Colonic mucosa (tissue), 4 donors: Measurements from ENCODE around the gene SLC17A4. TPM values are rescaled to one million over a fixed set of nuclear protein-coding genes. Genes with fewer than 3 reads are reported as not detected.

Source experiments
- DNase-seq: peaks from one replicate; pipeline ENCODE4 v3.0.0-alpha.2; 2020
- H3K27ac ChIP-seq: fragments of 200-600 bp; one replicate; pipeline ENCODE4 v1.8.0; 2021
- H3K27me3 ChIP-seq: fragments of 200-600 bp; one replicate; pipeline ENCODE4 v1.8.0; 2021
- H3K36me3 ChIP-seq: fragments of 200-600 bp; one replicate; pipeline ENCODE4 v1.8.0; 2021
- H3K4me1 ChIP-seq: fragments of 200-600 bp; one replicate; pipeline ENCODE4 v1.8.0; 2021; ENCODE audit warnings: mild to moderate bottlenecking
- H3K4me3 ChIP-seq: fragments of 200-600 bp; one replicate; pipeline ENCODE4 v1.8.0; 2021
- H3K9ac ChIP-seq, 2 donors: one replicate each; pipeline ENCODE4 v1.7.0; 2013; ENCODE audit warnings: control low read depth in 2 of 2, low read depth in 2 of 2, low read length in 2 of 2
- H3K9me3 ChIP-seq: fragments of 200-600 bp; one replicate; pipeline ENCODE4 v1.8.0; 2021
- CTCF ChIP-seq: fragments of 200-600 bp; IDR thresholded peaks from one replicate; pipeline ENCODE4 v1.8.0; 2022; ENCODE audit warnings: antibody characterized with exemption, mild to moderate bottlenecking
- intact Hi-C: fragments of 100-400 bp; cut with DNase I; formaldehyde crosslinking; loops from one replicate; pipeline ENCODE4 v1.14.1; 2022
- total RNA-seq, 2 donors: library from RNA; stranded (reverse); fragmentation: NEBNext Ultra II Directional in 1 of 2; extraction: Animal tissue kit (Norgen Biotek cat#: 25700) in 1 of 2; gene quantifications; one replicate each; pipeline ENCODE4 v1.2.1, GENCODE V29; 2021
- donor health status: healthy.
- donor health status: DM: no; HTN: no; CAD: no.
- donor health status: DM: no; HTN: no; CAD: no.

SLC17A4 gene
- total RNA-seq, 2 donors from 2014 or later: 11.3 to 27.7 TPM

- TF ChIP-seq CTCF: no peak
- no peaks in the 10 kb centered on the region for H3K36me3 ChIP-seq
- no peak for DNase-seq
- no peak overlapping the region for H3K9ac ChIP-seq
- H3K9me3 ChIP-seq: no peaks in the 10 kb centered on the region
- no peaks in the 10 kb centered on the region for H3K27me3 ChIP-seq
- intact Hi-C loops: no loop called here
- H3K4me1 ChIP-seq: no peaks in the 10 kb centered on the region
- H3K27ac ChIP-seq: no peak overlapping the region
- no peak overlapping the region for H3K4me3 ChIP-seq
Measured at GRCh38 chr6:25816252-25816651, 61.7 kb downstream of the SLC17A4 start.

GRCh38 chr6:25821341-25821740 is 66.8 kb downstream of the SLC17A4 start:
- Histone ChIP-seq H3K4me3 (no peak overlapping the region), H3K9me3 (no peaks in the 10 kb centered on the region), H3K27ac (no peak overlapping the region), H3K9ac (no peak overlapping the region), H3K27me3 (no peaks in the 10 kb centered on the region), H3K36me3 (no peaks in the 10 kb centered on the region), H3K4me1 (no peaks in the 10 kb centered on the region)
- TF ChIP-seq CTCF: no peak
- intact Hi-C loops: no loop called here
- DNase-seq: no peak

GRCh38 chr6:25829375-25829774 is 74.8 kb downstream of the SLC17A4 start:
- Histone ChIP-seq H3K36me3 (no peaks in the 10 kb centered on the region), H3K4me1 (no peaks in the 10 kb centered on the region), H3K9me3 (no peaks in the 10 kb centered on the region), H3K4me3 (no peak overlapping the region), H3K27me3 (no peaks in the 10 kb centered on the region), H3K9ac (no peak overlapping the region), H3K27ac (no peak overlapping the region)
- no peak for TF ChIP-seq CTCF
- intact Hi-C loops: no loop called here
- DNase-seq: no peak

- H3K9ac ChIP-seq: no peak overlapping the region
- no peaks in the 10 kb centered on the region for H3K9me3 ChIP-seq
- no peaks in the 10 kb centered on the region for H3K4me1 ChIP-seq
- H3K27me3 ChIP-seq: no peaks in the 10 kb centered on the region
- no peaks in the 10 kb centered on the region for H3K36me3 ChIP-seq
- no peak overlapping the region for H3K4me3 ChIP-seq
- no peak for TF ChIP-seq CTCF
- no peak overlapping the region for H3K27ac ChIP-seq
- intact Hi-C loops: no loop called here
- DNase-seq: no peak
Measured at GRCh38 chr6:25830458-25830857, 75.9 kb downstream of the SLC17A4 start.

Other genes starting within 250 kb of the SLC17A4 start
- 1 to 10 TPM; 4.6 to 8.1 TPM for gene SCGN, start 102.5 kb upstream of the SLC17A4 start, total RNA-seq
- not detected for gene SLC17A1, start 77.3 kb downstream of the SLC17A4 start, total RNA-seq
- gene SLC17A3, start 119.5 kb downstream of the SLC17A4 start, total RNA-seq: not detected
- gene SLC17A2, start 175.9 kb downstream of the SLC17A4 start, total RNA-seq: not detected
- 10 to 100 TPM in 1 of 2 donors, 1 to 10 TPM in 1; 9.7 to 13.4 TPM for gene TRIM38, start 208.1 kb downstream of the SLC17A4 start, total RNA-seq